Measurements from ENCODE around the gene ZFP62. TPM values are rescaled to one million over a fixed set of nuclear protein-coding genes. Genes with fewer than 3 reads are reported as not detected.

ZFP62 gene
- total RNA-seq, 1 donor from 2014 or later: 13.7 TPM

Other genes starting within 250 kb of the ZFP62 start
- 156 and 289 TPM in 2 replicates for gene FLT4, start 211.7 kb downstream of the ZFP62 start, total RNA-seq
- not detected in 2 replicates for gene OR2Y1, start 121.2 kb downstream of the ZFP62 start, total RNA-seq
- 65.8 and 129 TPM in 2 replicates for gene MGAT1, start 58.5 kb downstream of the ZFP62 start, total RNA-seq
- gene BTNL8, start 37.9 kb upstream of the ZFP62 start, total RNA-seq: under 0.01 and 0.20 TPM in 2 replicates
- gene BTNL3, start 127.6 kb upstream of the ZFP62 start, total RNA-seq: not detected in 2 replicates
- under 0.01 TPM in 2 replicates for gene BTNL9, start 179.0 kb upstream of the ZFP62 start, total RNA-seq

All from lung microvascular endothelial cell (primary cell).